ENCODE data around the gene CDKN1C. TPM values are rescaled to one million over a fixed set of nuclear protein-coding genes. Genes with fewer than 3 reads are reported as not detected.

CDKN1C gene
- total RNA-seq, 1 experiment from 2014 or later = 12.9 TPM

- DNase-seq (no peak), ATAC-seq (no peak; the same call in 1 of the 2 replicates)
- Histone ChIP-seq H3F3A (ENCODE audit: low read length, unreplicated experiment) (no peaks in the 10 kb centered on the region), H3K4me3 (ENCODE audit: low read length) (no peak overlapping the region), H4K20me1 (ENCODE audit: low read length) (no peaks in the 10 kb centered on the region), H3K79me2 (ENCODE audit: low read length) (no peaks in the 10 kb centered on the region), H3K27ac (ENCODE audit: low read length) (no peak overlapping the region), H2AFZ (ENCODE audit: low read length) (no peak overlapping the region), H3K4me1 (ENCODE audit: insufficient read depth, low read length) (no peaks in the 10 kb centered on the region), H3K27me3 (ENCODE audit: low read length) (no peaks in the 10 kb centered on the region), H3K36me3 (ENCODE audit: low read depth, low read length) (no peaks in the 10 kb centered on the region), H3K9ac (ENCODE audit: low read length) (no peak overlapping the region), H3K4me2 (ENCODE audit: low read length) (no peak overlapping the region), H3K9me3 (ENCODE audit: low read length) (no peaks in the 10 kb centered on the region), H3K9me2 (replicated peaks; ENCODE audit: low read length) (no peaks in the 10 kb centered on the region)
- BruUV-seq (replicated peaks) = no TSS peak
- ChIA-PET POLR2A (ENCODE audit: unreplicated experiment) (no interaction called here), CTCF (no interaction called here)
- TF ChIP-seq EZH2phosphoT487 (IDR thresholded peaks at IDR 0.05; ENCODE audit: borderline replicate concordance, low read length) = no peak
- intact Hi-C loops (cut with micrococcal nuclease) = no loop called here
Measured at GRCh38 chr11:2834503-2835273, 50.9 kb downstream of the CDKN1C start.

DNA sequence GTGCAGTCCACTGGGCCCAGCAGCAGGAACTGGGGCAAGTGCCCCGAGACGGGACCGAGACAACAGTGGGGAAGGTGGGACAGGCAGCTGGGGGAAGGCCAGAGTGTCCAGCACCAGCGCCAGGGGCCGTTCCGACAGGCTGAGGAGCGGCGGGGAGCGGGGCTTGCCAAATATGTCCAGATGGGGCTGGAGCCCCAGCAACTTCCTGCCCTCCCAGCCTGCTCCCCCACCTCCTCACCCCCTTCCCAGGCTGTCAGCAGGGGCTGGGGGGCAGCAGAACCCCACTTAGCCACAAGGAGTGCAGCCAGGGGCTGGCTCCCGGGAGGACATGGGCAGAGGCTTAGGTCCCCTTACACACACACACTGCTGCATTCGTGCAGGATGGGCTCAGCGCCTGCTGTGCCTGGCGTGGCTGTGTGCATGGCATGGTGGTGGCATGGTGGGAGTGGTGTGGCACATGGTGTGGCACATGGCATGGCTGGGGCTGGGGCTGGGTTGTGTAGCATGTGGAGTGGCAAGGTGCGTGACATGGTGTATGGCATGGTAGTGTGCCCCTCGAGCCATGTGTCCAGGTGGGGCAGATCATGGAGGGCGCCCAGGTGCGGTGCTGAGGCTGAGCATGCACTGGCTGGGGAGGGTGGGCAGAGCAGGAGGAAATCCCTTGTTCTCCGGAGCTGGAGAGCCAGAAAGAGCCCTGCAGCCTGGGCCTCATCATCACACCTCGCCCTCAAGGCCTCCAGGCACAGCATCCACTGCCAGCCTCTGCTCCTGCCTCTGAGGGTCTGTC lies 51.7 kb downstream of the CDKN1C start:
- Histone ChIP-seq H3K4me3 (ENCODE audit: low read length) (no peak overlapping the region), H3K4me1 (ENCODE audit: insufficient read depth, low read length) (no peaks in the 10 kb centered on the region), H3K79me2 (ENCODE audit: low read length) (no peaks in the 10 kb centered on the region), H3K9me2 (replicated peaks; ENCODE audit: low read length) (no peaks in the 10 kb centered on the region), H2AFZ (ENCODE audit: low read length) (no peak overlapping the region), H3K27ac (ENCODE audit: low read length) (no peak overlapping the region), H3K9me3 (ENCODE audit: low read length) (0 out of 2 replicates have a peak, but pooled peaks cover 2% of the 10 kb centered on the region), H3F3A (ENCODE audit: low read length, unreplicated experiment) (no peaks in the 10 kb centered on the region), H3K27me3 (ENCODE audit: low read length) (no peaks in the 10 kb centered on the region), H3K4me2 (ENCODE audit: low read length) (no peak overlapping the region), H3K9ac (ENCODE audit: low read length) (no peak overlapping the region), H4K20me1 (ENCODE audit: low read length) (no peaks in the 10 kb centered on the region), H3K36me3 (ENCODE audit: low read depth, low read length) (no peaks in the 10 kb centered on the region)
- intact Hi-C loops (cut with micrococcal nuclease) = no loop called here
- TF ChIP-seq, protein P1, sequence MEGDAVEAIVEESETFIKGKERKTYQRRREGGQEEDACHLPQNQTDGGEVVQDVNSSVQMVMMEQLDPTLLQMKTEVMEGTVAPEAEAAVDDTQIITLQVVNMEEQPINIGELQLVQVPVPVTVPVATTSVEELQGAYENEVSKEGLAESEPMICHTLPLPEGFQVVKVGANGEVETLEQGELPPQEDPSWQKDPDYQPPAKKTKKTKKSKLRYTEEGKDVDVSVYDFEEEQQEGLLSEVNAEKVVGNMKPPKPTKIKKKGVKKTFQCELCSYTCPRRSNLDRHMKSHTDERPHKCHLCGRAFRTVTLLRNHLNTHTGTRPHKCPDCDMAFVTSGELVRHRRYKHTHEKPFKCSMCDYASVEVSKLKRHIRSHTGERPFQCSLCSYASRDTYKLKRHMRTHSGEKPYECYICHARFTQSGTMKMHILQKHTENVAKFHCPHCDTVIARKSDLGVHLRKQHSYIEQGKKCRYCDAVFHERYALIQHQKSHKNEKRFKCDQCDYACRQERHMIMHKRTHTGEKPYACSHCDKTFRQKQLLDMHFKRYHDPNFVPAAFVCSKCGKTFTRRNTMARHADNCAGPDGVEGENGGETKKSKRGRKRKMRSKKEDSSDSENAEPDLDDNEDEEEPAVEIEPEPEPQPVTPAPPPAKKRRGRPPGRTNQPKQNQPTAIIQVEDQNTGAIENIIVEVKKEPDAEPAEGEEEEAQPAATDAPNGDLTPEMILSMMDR (conservative IDR thresholded peaks at IDR 0.05; ENCODE audit: low read depth, low read length) = no peak
- no peak for TF ChIP-seq EZH2phosphoT487 (IDR thresholded peaks at IDR 0.05; ENCODE audit: borderline replicate concordance, low read length)
- no peak for TF ChIP-seq EZH2 (IDR thresholded peaks at IDR 0.05; ENCODE audit: low read length, unreplicated experiment)
- no peak for DNase-seq
- no TSS peak for BruUV-seq (replicated peaks)
- ChIA-PET CTCF (no interaction called here), POLR2A (ENCODE audit: unreplicated experiment) (no interaction called here)
- ATAC-seq = no peak

Other genes with a start within 250 kb of the CDKN1C start
- 1.5 and 1.7 TPM in 2 replicates for gene KCNQ1OT1, start 185.8 kb downstream of the CDKN1C start, total RNA-seq (2014; rRNA removed)
- gene PHLDA2, start 43.6 kb upstream of the CDKN1C start, total RNA-seq (2014; rRNA removed) = 101 and 110 TPM in 2 replicates
- 115 and 160 TPM in 2 replicates for gene NAP1L4, start 106.6 kb upstream of the CDKN1C start, total RNA-seq (2014; rRNA removed)
- 39.7 and 43.7 TPM in 2 replicates for gene CARS1, start 171.6 kb upstream of the CDKN1C start, total RNA-seq (2014; rRNA removed)